SK-N-SH (cell line): ENCODE data around the gene NACAD. TPM values are rescaled to one million over a fixed set of nuclear protein-coding genes. Genes with fewer than 3 reads are reported as not detected.
"Not testable (repeated sequence)": the region's sequence is repeated elsewhere in the genome, so short reads cannot be mapped to it uniquely, and the experiment has no call there.

Experiments used
- CTCF ChIA-PET: fragments of 300-600, 350-600 bp; formaldehyde crosslinking; extraction: SDS; loops from one replicate; lab custom pipeline; 2021; lab: Yijun Ruan, JAX
- POLR2A ChIA-PET: fragments of 350-600 bp; sonication (Branson Sonifier 250); formaldehyde crosslinking; extraction: SDS; loops from one replicate; lab custom pipeline; 2020; ENCODE audit warnings: antibody characterized with exemption, inconsistent platforms; lab: Yijun Ruan, JAX
- DNase-seq: peaks from one replicate; pipeline ENCODE4 v3.0.0; 2012
- H2AFZ ChIP-seq: fragments of 200-600 bp; sonication (generic); 2 replicates; pipeline ENCODE4 v1.8.1; 2016; ENCODE audit warnings: antibody characterized with exemption, mild to moderate bottlenecking, low read depth
- H3F3A ChIP-seq: fragments of 200-600 bp; sonication (generic); replicated peaks from 2 replicates; pipeline ENCODE3; 2016; ENCODE audit warnings: antibody characterized with exemption, mild to moderate bottlenecking; ENCODE audit not compliant: insufficient read depth
- H3K27ac ChIP-seq, 2 experiments: fragments of 200-500 bp in 1 of 2; fragments of 200-600 bp in 1 of 2; sonication (Bioruptor generic) in 1 of 2; sonication (generic), shearing (Covaris generic) in 1 of 2; 2 replicates each; pipeline versions ENCODE4 v1.5.1 to v1.6.1; 2014 to 2016; ENCODE audit warnings: low read depth in 2 of 2, inconsistent platforms in 1 of 2, low read length in 1 of 2, mild to moderate bottlenecking in 1 of 2, mixed read lengths in 1 of 2
- H3K27me3 ChIP-seq: fragments of 200-600 bp; sonication (generic), shearing (Covaris generic); 2 replicates; pipeline ENCODE4 v1.6.1; 2016; ENCODE audit warnings: mixed run types; ENCODE audit not compliant: insufficient read depth
- H3K36me3 ChIP-seq, 2 experiments: fragments of 200-500 bp in 1 of 2; fragments of 200-600 bp in 1 of 2; sonication (Bioruptor generic) in 1 of 2; sonication (generic) in 1 of 2; replicated peaks in 1 of 2; 2 replicates each; pipeline versions ENCODE3 to v1.5.1; 2014 to 2016; ENCODE audit warnings: low read length in 1 of 2, mild to moderate bottlenecking in 1 of 2; ENCODE audit not compliant: insufficient read depth in 2 of 2, control insufficient read depth in 1 of 2
- H3K4me1 ChIP-seq, 2 experiments: fragments of 200-500 bp in 1 of 2; fragments of 200-600 bp in 1 of 2; sonication (Bioruptor generic) in 1 of 2; sonication (generic), shearing (Covaris generic) in 1 of 2; 2 replicates each; pipeline versions ENCODE4 v1.5.1 to v1.6.1; 2014 to 2016; ENCODE audit warnings: low read depth in 1 of 2, low read length in 1 of 2, mixed run types in 1 of 2; ENCODE audit not compliant: insufficient read depth in 2 of 2, control insufficient read depth in 1 of 2
- H3K4me2 ChIP-seq: fragments of 200-600 bp; sonication (generic), shearing (Covaris generic); 2 replicates; pipeline ENCODE4 v1.6.1; 2017; ENCODE audit warnings: mixed run types
- H3K4me3 ChIP-seq, 2 experiments: fragments of 200-500 bp in 1 of 2; fragments of 200-600 bp in 1 of 2; sonication (Bioruptor generic) in 1 of 2; sonication (generic), shearing (Covaris generic) in 1 of 2; 2 replicates each; pipeline versions ENCODE4 v1.5.1 to v1.8.1; 2014 to 2016; ENCODE audit warnings: low read depth in 2 of 2, inconsistent platforms in 1 of 2, low read length in 1 of 2, mild to moderate bottlenecking in 1 of 2, mixed read lengths in 1 of 2, moderate library complexity in 1 of 2
- H3K79me2 ChIP-seq: fragments of 200-600 bp; sonication (generic); 2 replicates; pipeline ENCODE4 v1.8.1; 2017; ENCODE audit warnings: mild to moderate bottlenecking; ENCODE audit not compliant: insufficient read depth
- H3K9ac ChIP-seq: fragments of 200-600 bp; sonication (generic); 2 replicates; pipeline ENCODE4 v1.6.1; 2017; ENCODE audit warnings: mixed run types
- H3K9me2 ChIP-seq: fragments of 200-600 bp; sonication (generic); 2 replicates; pipeline ENCODE4 v1.6.1; 2017; ENCODE audit warnings: mixed run types
- H3K9me3 ChIP-seq: fragments of 200-600 bp; sonication (generic); 2 replicates; pipeline ENCODE4 v1.6.1; 2017; ENCODE audit warnings: mixed run types, mild to moderate bottlenecking, moderate library complexity
- H4K20me1 ChIP-seq: fragments of 200-600 bp; sonication (generic); 2 replicates; pipeline ENCODE4 v1.6.1; 2017; ENCODE audit warnings: mild to moderate bottlenecking, mixed run types; ENCODE audit not compliant: insufficient read depth
- GABPA ChIP-seq: IDR thresholded peaks from 2 replicates; pipeline ENCODE4 v1.4.0; 2012; ENCODE audit warnings: low read depth, mild to moderate bottlenecking
- JUND ChIP-seq: IDR thresholded peaks from 2 replicates; pipeline ENCODE4 v1.4.0; 2012
- NFIC ChIP-seq: IDR thresholded peaks from 2 replicates; pipeline ENCODE4 v1.4.0; 2012; ENCODE audit warnings: borderline replicate concordance
- POLR2AphosphoS5 ChIP-seq: IDR thresholded peaks from 2 replicates; pipeline ENCODE4 v1.6.1; 2012; ENCODE audit warnings: low read depth, low read length
- TEAD4 ChIP-seq: IDR thresholded peaks from 2 replicates; pipeline ENCODE4 v1.4.0; 2012; ENCODE audit warnings: mild to moderate bottlenecking, borderline replicate concordance; ENCODE audit not compliant: insufficient read depth
- WGBS: methylation state at CpG from one replicate; pipeline ENCODE4 v1.1.6; 2017; ENCODE audit warnings: low lambda C conversion rate; 5-methylcytosine and 5-hydroxymethylcytosine counted together
- polyA plus RNA-seq, 3 experiments: library from polyadenylated mRNA; depleted of rRNA; stranded (reverse); fragments of >200 nt; gene quantifications; 2 replicates each; pipeline ENCODE4 v1.2.3, GENCODE V29; 2012
- TF ChIP-seq, protein P1 (sequence below): IDR thresholded peaks from 2 replicates; pipeline ENCODE4 v1.4.0; 2012; ENCODE audit warnings: low read depth, borderline replicate concordance
- TF ChIP-seq, protein P2 (sequence below): IDR thresholded peaks from 2 replicates; pipeline ENCODE4 v1.6.1; 2012; ENCODE audit warnings: mild to moderate bottlenecking, low read depth, low read length, moderate library complexity

NACAD gene
- polyA plus RNA-seq, 1 of the 3 experiments (the other 2 are of a cell fraction), result 2.8 TPM

DNA sequence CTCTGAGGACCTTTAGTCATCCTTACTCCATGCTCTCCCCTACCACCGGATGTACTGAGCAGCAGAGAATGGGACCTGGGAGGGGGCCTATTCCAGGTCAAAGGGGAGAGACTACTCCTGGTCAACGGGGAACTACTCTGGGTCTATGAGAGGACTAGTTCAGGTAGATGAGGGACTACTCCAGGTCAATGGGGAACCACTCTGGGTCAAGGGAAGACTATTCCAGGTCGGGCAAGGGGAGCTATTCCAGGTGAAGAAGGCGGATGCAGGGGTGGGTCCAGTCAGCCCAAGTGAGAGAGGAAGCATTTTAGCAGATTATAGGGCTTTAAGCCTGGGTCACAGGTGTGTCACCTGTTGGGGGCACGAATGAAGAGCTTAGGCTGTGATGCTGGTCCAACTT is 53.4 kb downstream of the NACAD start:
- WGBS, result 95% methylated on average over 5 of the region's 5 CpGs
- peaks cover 85% of the 10 kb centered on the region for H3K79me2 ChIP-seq

DNA sequence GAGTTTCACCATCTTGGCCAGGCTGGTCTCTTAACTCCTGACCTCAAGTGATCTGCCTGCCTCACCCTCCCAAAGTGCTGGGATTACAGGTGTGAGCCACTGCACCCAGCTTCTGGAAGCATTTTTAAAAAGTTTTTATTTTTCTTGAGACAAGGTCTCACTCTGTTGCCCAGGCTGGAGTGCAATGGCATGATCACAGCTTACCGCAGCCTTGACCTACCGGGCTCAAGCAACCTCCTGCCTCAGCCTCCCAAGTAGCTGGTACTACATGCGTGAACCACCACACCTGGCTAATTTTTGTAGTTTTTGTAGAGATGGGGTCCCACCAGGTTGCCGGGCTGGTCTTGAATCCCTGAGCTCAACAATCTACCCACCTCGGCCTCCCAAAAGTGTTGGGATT is 54.1 kb downstream of the NACAD start:
- ChIA-PET POLR2A (interaction anchor here (1.1 kb wide), 1 partner anchor 39 kb away, joined by 6 read pairs; no protein-coding TSS in a partner anchor), CTCF (interaction anchor here (0.7 to 1.8 kb wide), 2 partner anchors 11 to 316 kb away, joined by 3 to 5 read pairs; no protein-coding TSS in a partner anchor)
- H3K9ac ChIP-seq, H3K27me3 ChIP-seq, H3K4me3 ChIP-seq, H2AFZ ChIP-seq, H3K4me2 ChIP-seq, H3K9me3 ChIP-seq, H3K9me2 ChIP-seq, H3K27ac ChIP-seq, H3F3A ChIP-seq, DNase-seq: not testable (repeated sequence)
- Histone ChIP-seq H3K79me2 (peaks cover 91% of the 10 kb centered on the region), H4K20me1 (peaks cover 35% of the 10 kb centered on the region), H3K4me1 (peaks cover 11 to 13% of the 10 kb centered on the region in 2 experiments; a peak in 3 of 4 replicates), H3K36me3 (peaks cover 16 to 20% of the 10 kb centered on the region in 2 experiments)
- 78% methylated on average over 5 of the region's 5 CpGs for WGBS

More for the DNA sequence above, 53.4 kb downstream of the NACAD start:
- CTCF ChIA-PET, result interaction anchor here (1.0 to 1.8 kb wide), 3 partner anchors 10 to 45 kb away, joined by 4 to 5 read pairs (median 4); no protein-coding TSS in a partner anchor
- Histone ChIP-seq H2AFZ (no peak overlapping the region), H3K4me2 (no peak overlapping the region), H3K27ac (no peak overlapping the region), H3K36me3 (peaks cover 16 to 25% of the 10 kb centered on the region in 2 experiments), H3K9me2 (no peaks in the 10 kb centered on the region), H3K9ac (no peak overlapping the region), H3F3A (no peaks in the 10 kb centered on the region), H3K27me3 (no peaks in the 10 kb centered on the region), H3K4me3 (no peak overlapping the region), H3K4me1 (peaks cover 11 to 13% of the 10 kb centered on the region in 2 experiments; a peak in 3 of 4 replicates), H3K9me3 (no peaks in the 10 kb centered on the region)
- DNase-seq, result no peak
- POLR2A ChIA-PET, result interaction anchor here (1.1 kb wide), 1 partner anchor 39 kb away, joined by 6 read pairs; no protein-coding TSS in a partner anchor
- TF ChIP-seq NFIC (no peak), JUND (no peak), POLR2AphosphoS5 (no peak), GABPA (no peak), TEAD4 (no peak)
- TF ChIP-seq, protein P1, sequence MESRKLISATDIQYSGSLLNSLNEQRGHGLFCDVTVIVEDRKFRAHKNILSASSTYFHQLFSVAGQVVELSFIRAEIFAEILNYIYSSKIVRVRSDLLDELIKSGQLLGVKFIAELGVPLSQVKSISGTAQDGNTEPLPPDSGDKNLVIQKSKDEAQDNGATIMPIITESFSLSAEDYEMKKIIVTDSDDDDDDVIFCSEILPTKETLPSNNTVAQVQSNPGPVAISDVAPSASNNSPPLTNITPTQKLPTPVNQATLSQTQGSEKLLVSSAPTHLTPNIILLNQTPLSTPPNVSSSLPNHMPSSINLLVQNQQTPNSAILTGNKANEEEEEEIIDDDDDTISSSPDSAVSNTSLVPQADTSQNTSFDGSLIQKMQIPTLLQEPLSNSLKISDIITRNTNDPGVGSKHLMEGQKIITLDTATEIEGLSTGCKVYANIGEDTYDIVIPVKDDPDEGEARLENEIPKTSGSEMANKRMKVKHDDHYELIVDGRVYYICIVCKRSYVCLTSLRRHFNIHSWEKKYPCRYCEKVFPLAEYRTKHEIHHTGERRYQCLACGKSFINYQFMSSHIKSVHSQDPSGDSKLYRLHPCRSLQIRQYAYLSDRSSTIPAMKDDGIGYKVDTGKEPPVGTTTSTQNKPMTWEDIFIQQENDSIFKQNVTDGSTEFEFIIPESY, result no peak
- TF ChIP-seq, protein P2, sequence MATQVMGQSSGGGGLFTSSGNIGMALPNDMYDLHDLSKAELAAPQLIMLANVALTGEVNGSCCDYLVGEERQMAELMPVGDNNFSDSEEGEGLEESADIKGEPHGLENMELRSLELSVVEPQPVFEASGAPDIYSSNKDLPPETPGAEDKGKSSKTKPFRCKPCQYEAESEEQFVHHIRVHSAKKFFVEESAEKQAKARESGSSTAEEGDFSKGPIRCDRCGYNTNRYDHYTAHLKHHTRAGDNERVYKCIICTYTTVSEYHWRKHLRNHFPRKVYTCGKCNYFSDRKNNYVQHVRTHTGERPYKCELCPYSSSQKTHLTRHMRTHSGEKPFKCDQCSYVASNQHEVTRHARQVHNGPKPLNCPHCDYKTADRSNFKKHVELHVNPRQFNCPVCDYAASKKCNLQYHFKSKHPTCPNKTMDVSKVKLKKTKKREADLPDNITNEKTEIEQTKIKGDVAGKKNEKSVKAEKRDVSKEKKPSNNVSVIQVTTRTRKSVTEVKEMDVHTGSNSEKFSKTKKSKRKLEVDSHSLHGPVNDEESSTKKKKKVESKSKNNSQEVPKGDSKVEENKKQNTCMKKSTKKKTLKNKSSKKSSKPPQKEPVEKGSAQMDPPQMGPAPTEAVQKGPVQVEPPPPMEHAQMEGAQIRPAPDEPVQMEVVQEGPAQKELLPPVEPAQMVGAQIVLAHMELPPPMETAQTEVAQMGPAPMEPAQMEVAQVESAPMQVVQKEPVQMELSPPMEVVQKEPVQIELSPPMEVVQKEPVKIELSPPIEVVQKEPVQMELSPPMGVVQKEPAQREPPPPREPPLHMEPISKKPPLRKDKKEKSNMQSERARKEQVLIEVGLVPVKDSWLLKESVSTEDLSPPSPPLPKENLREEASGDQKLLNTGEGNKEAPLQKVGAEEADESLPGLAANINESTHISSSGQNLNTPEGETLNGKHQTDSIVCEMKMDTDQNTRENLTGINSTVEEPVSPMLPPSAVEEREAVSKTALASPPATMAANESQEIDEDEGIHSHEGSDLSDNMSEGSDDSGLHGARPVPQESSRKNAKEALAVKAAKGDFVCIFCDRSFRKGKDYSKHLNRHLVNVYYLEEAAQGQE, result no peak
- TF ChIP-seq, all 33 proteins: peak for 0
- peaks cover 31% of the 10 kb centered on the region for H4K20me1 ChIP-seq
